Activated T-cell treated with anti-CD3 and anti-CD28 coated beads, Interleukin-2, amount 50 U/mL, for 1 hour (primary cell): ENCODE measurements around the gene DIAPH1.

Experiments used
- DNase-seq: peaks from one replicate; pipeline ENCODE4 v3.0.0-alpha.2; 2020

DIAPH1 gene

DNA sequence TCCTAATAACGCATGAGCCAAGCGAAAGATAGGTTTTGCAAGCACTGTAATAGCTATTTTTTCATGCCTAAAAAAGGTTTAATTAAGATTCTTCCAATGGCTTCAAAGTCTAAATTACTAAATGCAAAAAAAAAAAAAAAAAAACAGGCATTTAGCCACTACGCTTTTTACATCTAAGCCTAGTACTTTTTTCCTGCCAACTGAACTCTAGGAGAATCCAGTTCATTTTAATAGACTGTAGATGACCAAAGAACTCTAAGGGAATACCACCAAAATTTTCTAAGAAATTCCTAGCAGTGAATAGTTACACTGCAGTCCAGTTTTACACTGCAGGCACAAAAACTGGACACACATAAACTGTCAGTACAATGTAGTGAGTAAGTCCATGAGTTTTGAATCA is 9.8 kb downstream of the DIAPH1 start:
- DNase-seq: no peak

- no peak for DNase-seq
Measured at GRCh38 chr5:141608557-141608956, 10.2 kb downstream of the DIAPH1 start.

DNA sequence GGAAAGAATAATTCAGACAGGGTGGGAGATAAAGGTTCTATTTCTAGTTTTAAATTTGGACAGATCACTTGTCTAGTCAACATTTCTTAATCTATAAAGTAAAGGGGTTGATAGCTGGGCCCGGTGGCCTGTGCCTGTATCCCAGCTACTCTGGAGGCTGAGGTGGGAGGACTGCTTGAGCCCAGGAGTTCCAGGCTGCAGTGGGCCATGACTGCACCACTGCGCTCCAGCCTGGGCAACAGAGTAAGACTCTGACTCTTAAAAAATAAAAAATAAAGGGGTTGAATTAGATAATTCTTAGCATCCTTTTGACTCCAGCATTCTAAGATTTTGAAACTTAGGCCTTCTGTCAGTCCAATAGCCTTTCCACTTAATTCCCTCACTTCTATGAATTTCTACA is 10.8 kb downstream of the DIAPH1 start:
- no peak for DNase-seq

- DNase-seq: peak; percentile 57
Measured at GRCh38 chr5:141605523-141606277, 13.1 kb downstream of the DIAPH1 start.

DNA sequence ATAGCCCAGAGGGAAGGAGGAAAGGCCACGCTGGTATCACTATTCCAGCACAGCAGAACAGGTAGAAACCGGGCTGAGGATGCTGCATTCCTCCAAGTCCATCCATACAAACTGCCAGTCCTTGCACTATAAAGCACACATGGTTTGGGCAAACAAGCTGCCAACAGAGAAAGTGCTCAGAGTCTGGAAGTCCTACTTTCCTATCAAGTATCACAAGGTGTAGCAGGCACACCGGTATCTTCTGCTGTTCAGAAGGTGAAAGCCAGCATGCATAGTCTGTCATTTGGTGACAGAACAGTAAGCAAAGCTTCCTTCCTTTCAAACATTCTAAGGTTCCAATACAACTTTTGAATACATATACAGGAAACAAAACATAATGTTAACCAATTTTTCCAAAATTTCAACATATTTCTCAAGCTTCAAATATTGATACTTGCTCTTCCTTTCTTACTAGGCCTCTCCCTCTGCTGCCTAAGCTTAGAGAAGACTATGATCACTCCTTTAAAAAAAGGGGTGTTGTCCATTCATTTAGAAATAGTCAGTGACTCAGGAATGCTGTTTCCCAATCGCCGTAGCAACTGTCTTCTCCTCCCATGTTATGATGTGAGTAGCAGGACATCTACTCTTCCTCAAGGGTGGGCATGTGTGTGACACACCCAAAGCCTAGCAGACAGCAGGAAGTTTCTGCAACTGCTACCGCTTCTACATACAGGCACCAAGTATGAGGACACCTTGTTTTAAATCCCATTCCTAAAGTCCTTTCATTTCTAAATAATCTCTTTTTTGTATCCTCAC is 14.7 kb downstream of the DIAPH1 start:
- no peak for DNase-seq

- DNase-seq: no peak
Measured at GRCh38 chr5:141602606-141603005, 16.2 kb downstream of the DIAPH1 start.

DNA sequence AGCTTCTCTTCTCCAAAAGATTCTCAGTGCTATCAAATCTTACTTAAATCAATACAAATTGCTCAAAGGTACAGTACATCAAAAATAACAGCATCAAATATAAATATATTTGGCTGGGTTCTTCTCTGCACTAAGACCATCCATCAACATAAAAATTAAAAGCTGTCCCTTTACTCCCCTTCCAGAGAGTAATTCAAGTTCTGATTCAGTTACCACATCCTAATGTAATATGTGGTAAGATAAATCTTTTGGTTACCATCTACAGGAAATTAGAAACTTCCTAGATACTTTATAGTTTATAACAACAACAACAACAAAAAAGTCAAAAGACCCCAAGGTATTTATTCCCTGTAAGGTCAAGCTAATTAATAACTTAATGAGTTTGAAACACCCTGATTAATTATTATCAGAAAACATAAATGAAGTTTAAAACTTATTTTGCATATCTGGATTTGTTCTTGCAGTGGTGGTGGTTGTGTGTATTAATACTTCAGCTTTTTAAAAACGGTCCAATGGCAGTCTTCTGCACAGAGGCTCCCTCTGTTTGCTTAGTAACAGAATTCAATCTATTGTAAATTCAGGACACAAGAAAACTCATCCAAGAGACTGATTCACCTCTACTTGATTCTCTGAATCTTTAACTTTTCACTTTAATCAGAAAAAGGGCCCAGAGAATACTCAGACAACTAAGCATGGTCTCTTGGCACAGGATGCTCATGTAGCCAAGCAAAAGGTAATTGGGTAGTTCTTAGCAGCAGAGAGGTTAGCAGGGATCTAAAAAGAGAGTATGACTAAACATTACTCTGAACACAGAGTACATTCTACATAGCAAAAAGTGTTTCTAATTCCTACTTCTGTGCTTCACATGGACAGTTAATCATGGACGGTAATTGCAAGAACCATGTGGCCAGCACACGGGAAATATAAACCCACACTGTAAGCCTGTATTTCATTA is 20.1 kb downstream of the DIAPH1 start:
- no peak for DNase-seq

DNA sequence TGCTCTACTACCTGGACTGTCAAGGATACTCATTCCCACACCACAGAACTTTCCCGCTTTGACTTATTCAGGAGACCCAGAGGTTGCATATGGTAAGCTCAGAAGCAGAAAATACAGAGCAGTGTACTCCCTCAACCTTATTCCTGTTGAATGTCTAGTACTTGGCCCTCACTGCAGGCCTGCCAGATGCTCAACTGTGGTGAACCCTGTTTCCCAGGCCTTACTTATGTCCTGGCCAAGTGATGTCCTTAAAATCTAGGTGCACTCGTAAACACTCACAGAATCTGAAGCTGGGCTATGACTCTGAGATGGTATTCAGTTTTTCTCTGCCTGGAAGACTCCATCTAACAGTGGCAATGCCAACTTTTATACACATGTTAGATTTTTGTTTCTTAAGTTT is 21.0 kb downstream of the DIAPH1 start:
- no peak for DNase-seq

DNA sequence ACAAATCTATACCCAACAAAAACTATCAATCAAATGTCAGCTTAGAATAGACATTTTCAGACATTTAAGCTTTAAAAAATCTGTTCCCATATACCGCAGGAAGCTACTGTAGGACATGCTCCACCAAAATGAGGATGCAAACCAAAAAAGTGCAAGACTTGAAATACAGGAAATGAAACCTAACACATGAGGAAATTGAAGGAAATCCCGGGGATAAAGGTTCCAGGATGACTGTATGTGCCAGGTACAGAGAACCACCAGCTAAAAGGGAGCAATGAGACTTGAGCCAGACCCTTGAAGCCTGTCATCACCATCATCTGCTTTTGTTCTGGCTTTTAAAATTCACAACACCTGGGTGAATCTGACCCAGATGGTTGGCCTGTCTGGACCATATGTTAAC is 21.4 kb downstream of the DIAPH1 start:
- no peak for DNase-seq

DNA sequence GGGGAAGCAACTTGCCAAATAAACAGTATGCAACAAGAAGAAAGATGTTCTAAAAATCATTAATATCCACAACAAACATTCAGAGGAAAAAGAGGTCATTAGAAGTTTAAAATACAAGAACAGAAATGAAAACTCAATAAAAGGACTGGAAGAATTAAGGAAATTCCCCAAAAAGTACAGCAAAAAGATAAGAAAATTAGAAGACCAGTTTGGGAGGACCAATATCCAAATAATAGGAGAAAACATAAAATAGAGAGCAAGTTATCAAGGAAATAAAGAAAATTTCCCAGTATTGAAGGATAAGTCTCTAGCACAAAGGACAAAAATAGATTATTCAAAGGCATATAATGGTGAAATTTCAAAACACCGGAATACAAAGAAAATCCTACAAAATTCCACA is 21.9 kb downstream of the DIAPH1 start:
- DNase-seq: no peak

DNA sequence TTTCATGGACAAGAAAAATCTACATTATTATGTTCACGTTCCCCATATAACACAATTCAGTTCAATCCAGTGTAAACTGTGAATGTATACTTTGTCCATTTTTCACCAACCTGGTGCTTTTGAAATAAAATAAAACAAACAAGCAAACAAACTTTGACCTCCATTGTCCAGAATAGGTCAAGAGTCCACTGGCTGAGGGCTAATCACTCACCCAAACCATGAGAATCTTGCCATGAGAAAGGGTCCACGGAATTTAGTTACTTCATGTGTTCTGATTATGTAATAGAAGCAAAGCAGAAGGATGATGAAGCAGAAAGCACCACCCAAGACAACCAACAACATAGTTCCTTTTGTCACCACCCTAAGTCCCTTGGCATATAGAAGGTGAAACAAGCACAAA is 28.7 kb downstream of the DIAPH1 start:
- no peak for DNase-seq

GRCh38 chr5:141586246-141586645 is 32.6 kb downstream of the DIAPH1 start:
- DNase-seq: no peak

DNA sequence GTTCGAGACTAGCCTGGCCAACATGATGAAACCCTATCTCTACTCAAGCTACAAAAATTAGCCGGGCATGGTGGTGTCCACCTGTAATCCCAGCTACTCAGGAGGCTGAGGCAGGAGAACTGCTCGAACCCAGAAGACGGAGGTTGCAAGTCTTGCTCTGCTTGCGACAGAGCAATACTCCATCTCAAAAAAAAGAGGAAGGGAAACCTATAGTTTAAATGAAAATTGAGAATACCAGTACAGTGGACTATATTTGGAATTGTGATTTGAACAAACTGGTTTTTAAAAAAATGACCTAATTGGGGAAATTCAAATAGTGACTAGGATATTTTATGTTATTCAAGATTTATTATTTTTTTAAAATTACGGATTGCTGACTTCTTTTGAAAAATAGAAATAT is 33.2 kb downstream of the DIAPH1 start:
- no peak for DNase-seq

DNA sequence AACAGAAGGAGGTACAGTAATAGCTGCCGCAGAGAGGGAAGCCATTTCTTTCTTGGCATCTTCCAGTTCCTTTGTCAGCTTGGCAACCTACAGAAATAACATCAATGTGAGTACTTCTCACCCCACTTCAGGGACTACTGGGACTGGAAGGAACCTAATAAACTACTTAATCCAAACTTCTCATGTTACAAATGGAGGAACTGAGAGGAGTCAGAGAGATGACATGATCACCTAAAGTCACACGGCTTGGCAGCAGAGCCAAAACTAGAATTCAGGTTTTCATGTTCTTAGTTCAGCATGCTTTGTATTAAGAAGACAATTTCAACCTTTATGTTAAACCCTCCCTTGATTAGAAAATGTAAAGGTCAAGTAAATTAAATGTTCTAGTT is 44.7 kb downstream of the DIAPH1 start:
- DNase-seq: no peak

DNA sequence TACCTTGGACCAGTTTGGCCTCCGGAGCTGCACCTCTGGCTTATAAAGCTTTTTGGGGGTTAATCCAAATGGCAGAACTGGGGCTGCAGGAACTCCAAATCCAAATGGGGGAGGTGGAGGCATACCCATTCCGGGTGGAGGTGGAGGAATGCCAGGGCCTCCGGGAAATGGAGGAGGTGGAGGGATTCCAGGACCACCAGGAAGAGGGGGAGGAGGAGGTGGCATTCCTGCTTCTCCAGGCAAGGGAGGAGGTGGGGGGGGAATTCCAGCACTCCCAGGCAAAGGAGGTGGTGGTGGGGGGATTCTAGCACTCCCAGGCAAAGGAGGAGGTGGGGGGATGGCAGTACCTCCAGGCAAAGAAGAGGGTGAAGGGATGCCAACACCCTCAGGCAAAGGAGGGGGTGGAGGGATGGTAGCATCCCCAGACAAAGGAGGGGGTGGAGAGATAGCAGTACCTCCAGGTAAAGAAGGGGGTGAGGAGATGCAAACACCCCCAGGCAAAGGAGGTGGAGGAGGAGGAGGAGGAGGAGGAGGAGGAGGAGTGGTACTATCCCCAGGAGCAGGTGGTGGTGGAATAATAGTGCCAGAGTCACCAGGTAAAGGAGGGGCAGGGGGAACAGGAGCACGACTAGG is 45.2 kb downstream of the DIAPH1 start:
- no peak for DNase-seq

- no peak for DNase-seq
Measured at GRCh38 chr5:141570655-141571054, 48.1 kb downstream of the DIAPH1 start.

DNA sequence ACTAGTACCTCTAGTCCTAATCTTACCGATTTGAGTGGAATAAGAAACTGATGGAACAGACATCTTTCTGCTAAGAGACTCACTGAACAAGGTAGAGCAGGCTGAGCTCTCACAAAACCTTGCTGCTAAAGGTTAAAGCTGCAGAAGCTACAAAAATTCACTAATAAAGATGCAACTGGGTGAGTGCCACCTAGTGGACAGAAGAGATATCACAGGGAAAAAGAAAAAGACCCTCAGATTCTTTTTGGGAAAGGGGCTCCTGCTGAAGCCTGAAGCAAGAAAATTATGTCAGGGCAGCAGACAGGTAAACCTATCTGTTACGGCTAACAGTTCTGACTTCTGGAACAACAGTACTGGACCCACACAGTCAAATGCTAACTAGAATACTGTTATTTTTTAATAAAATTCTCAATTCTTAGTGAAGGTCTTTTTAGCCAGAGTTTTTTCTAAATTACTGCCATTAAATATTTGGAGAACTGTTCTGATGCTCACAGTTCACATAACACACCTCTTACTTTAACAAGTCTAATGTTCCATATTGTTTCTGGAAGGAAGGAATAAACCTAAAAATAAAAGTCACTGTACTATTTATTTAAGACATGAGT is 51.2 kb downstream of the DIAPH1 start:
- no peak for DNase-seq

DNA sequence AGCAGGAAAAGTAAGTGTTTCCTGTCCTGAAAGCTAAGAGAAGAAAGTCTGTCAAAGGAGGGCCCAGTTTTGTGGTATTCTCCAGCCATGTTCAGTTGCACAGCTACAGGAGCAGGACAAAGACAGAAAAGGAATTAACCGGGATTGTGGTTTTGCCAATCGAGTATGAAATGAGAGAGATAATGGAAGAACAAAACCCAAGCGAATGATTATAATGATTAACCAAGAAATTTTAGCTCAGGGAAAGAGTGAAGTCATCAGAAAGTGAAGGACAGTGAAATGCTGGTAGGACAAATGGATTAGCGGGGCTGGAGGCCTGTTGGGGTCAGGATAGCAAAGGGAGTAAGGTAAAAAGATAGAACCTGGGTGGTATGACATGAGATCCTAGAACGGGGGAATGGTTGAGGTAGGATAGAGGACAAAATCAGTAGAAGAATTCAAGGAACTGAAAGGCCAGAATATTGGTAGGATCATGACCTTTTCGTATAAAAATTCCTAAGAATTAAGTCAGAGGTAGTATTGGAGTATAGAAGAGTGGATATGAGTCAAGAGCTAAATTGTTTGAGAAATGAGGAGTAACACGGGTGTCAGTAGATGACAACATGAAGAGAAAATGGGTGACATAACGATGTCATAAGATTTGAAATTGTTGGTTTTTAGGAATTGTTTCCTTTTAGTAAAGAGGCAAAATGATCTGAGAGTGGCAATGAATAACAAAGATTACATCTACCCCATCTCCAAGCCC is 52.8 kb downstream of the DIAPH1 start:
- no peak for DNase-seq

- DNase-seq: peak; percentile 33
Measured at GRCh38 chr5:141564216-141564692, 54.5 kb downstream of the DIAPH1 start.

DNA sequence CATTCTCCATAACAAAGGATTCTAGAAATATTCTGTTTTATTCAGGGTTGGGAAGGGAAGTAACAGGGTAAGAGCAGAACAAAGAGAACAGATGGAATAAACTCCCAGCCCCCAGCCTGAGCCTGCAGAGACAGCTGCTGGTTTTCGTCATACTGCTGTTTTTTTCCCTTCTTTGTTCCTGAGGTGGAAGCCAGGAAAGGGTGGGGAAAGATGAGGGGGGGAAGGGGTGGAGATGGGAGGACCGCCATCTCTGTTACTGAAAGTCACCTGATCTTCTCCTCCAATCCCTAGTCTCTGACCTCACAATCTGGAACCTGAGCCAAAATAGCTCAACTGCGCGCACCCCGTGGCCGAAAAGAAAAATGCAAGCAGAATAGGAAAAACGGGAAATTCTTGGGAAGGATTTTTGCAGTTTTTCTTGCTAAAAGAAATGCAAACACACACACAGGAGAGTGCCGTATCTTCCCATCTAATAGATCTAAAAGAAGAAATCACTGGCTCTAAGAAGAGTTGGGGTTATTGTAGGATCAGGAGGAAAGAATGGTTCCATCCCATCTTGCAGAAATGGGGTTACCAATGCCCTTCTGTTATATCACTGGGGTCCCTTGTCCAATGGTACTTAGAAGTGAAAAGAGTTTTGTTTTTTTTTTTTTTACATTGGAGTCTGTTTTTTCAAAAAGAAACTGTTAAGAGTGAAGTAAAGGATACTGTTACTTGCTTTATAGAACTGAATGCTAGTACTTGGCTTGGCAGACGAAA is 57.9 kb downstream of the DIAPH1 start:
- no peak for DNase-seq

DNA sequence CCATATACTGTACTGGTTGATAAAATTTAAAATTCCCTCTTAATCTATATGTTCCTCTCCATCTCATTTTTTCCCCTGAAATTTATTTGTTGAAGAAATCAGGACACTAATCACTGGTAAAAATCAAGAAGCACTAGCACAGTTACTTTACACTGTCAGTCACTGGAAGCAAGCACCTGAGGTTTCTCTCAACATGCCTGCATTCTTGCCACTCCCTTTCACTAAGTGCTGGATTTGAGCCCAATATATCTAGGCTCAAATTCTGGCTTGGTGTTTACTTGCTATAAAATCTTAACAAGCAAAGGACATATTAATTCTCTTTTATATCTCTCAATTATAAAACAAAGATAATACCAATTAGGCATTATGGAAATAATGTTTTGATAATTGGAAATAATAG is 58.6 kb downstream of the DIAPH1 start:
- DNase-seq: no peak
